ENCODE results near the gene KIF2B. TPM values are rescaled to one million over a fixed set of nuclear protein-coding genes. Genes with fewer than 3 reads are reported as not detected.

Gene KIF2B
- total RNA-seq = not detected

- Histone ChIP-seq H3K27ac (no peak within 1 kb of the TSS), H3K4me1 (no peaks in the 10 kb centered on the region), H3K4me3 (no peak within 1 kb of the TSS), H3K27me3 (no peaks in the 10 kb centered on the region), H3K9me3 (no peaks in the 10 kb centered on the region), H3K36me3 (no peaks in the 10 kb centered on the region)
- DNase-seq (ENCODE audit: low spot score) = no peak
- no peak for TF ChIP-seq CTCF (IDR thresholded peaks at IDR 0.05)
Measured at GRCh38 chr17:53822764-53823163, at the start of gene KIF2B. TSS of gene KIF2B (plus strand) at chr17:53822927. CDS start at chr17:53823034, 107 bp downstream.

GRCh38 chr17:53780320-53780719 is 42.4 kb upstream of the KIF2B start:
- no peaks in the 10 kb centered on the region for H3K4me1 ChIP-seq
- no peaks in the 10 kb centered on the region for H3K9me3 ChIP-seq
- H3K27ac ChIP-seq = no peak overlapping the region
- H3K4me3 ChIP-seq = no peak overlapping the region
- H3K36me3 ChIP-seq = no peaks in the 10 kb centered on the region
- DNase-seq (ENCODE audit: low spot score) = no peak
- no peaks in the 10 kb centered on the region for H3K27me3 ChIP-seq
- no peak for TF ChIP-seq CTCF (IDR thresholded peaks at IDR 0.05)

- Histone ChIP-seq H3K27ac (no peak overlapping the region), H3K9me3 (no peaks in the 10 kb centered on the region), H3K36me3 (no peaks in the 10 kb centered on the region), H3K27me3 (no peaks in the 10 kb centered on the region), H3K4me3 (no peak overlapping the region), H3K4me1 (no peaks in the 10 kb centered on the region)
- no peak for DNase-seq (ENCODE audit: low spot score)
- TF ChIP-seq CTCF (IDR thresholded peaks at IDR 0.05) = no peak
Measured at GRCh38 chr17:53791551-53791950, 31.2 kb upstream of the KIF2B start.

GRCh38 chr17:53792451-53792850 is 30.3 kb upstream of the KIF2B start:
- H3K9me3 ChIP-seq = no peaks in the 10 kb centered on the region
- TF ChIP-seq CTCF (IDR thresholded peaks at IDR 0.05) = no peak
- no peak for DNase-seq (ENCODE audit: low spot score)
- no peak overlapping the region for H3K27ac ChIP-seq
- H3K4me3 ChIP-seq = no peak overlapping the region
- no peaks in the 10 kb centered on the region for H3K36me3 ChIP-seq
- no peaks in the 10 kb centered on the region for H3K4me1 ChIP-seq
- H3K27me3 ChIP-seq = no peaks in the 10 kb centered on the region

- Histone ChIP-seq H3K27ac (no peak overlapping the region), H3K4me1 (no peaks in the 10 kb centered on the region), H3K27me3 (no peaks in the 10 kb centered on the region), H3K4me3 (no peak overlapping the region), H3K9me3 (no peaks in the 10 kb centered on the region), H3K36me3 (no peaks in the 10 kb centered on the region)
- DNase-seq (ENCODE audit: low spot score) = no peak
- TF ChIP-seq CTCF (IDR thresholded peaks at IDR 0.05) = no peak
Measured at GRCh38 chr17:53792997-53793396, 29.7 kb upstream of the KIF2B start.

GRCh38 chr17:53794875-53795274 is 27.9 kb upstream of the KIF2B start:
- TF ChIP-seq CTCF (IDR thresholded peaks at IDR 0.05) = no peak
- Histone ChIP-seq H3K36me3 (no peaks in the 10 kb centered on the region), H3K27ac (no peak overlapping the region), H3K27me3 (no peaks in the 10 kb centered on the region), H3K9me3 (no peaks in the 10 kb centered on the region), H3K4me1 (no peaks in the 10 kb centered on the region), H3K4me3 (no peak overlapping the region)
- no peak for DNase-seq (ENCODE audit: low spot score)
